ENCODE measurements around the gene BACE2. TPM values are rescaled to one million over a fixed set of nuclear protein-coding genes. Genes with fewer than 3 reads are reported as not detected.

The BACE2 gene
- total RNA-seq, 1 experiment from 2014 or later = not detected

DNA sequence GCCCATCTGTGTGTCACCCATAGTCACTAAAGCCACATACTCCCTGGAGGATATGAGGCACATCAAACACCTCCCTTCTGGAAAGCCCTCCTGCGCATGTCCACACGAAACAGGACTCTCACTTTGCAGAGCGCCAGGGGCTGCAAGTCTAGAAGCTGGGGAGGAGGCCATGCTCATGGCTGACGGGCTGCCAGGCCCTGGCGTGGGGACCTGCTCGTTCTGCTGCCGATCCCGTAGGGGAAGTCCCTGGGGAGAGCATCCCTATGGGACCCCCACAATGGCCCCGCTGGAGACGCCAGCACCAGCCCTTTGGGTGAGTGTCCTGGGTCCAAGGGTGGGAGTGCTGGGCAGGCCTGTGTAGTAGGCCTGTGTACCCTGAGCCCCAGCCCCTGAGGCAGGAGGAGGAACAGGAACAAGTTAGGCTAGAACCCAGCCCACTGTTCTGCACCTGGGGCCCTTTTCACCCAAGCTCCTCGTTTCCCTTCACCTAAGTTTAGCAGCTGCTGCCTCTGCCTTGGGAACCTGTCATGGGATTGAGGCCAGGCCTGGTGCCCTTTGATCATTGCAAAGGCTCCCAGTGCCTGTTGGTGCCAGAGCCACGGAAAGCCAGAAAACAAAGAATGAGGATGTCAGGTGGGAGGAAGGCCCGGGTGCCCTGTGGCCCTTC, 158.6 kb downstream of the BACE2 start:
- DNase-seq = no peak
- H3K27ac ChIP-seq (ENCODE audit: low read length) = no peak overlapping the region
- no peaks in the 10 kb centered on the region for H3K79me2 ChIP-seq (ENCODE audit: low read length)
- no peak overlapping the region for H2AFZ ChIP-seq (ENCODE audit: low read length)
- H3K27me3 ChIP-seq (ENCODE audit: low read length) = no peaks in the 10 kb centered on the region
- H3K4me3 ChIP-seq (ENCODE audit: low read length) = no peak overlapping the region
- H3K4me1 ChIP-seq (ENCODE audit: low read length) = no peaks in the 10 kb centered on the region
- H4K20me1 ChIP-seq (ENCODE audit: insufficient read depth, low read depth, low read length) = no peaks in the 10 kb centered on the region
- H3K36me3 ChIP-seq (ENCODE audit: insufficient read depth, low read length) = no peaks in the 10 kb centered on the region
- H3K9me3 ChIP-seq (ENCODE audit: low read length) = no peaks in the 10 kb centered on the region
- H3K9me2 ChIP-seq (replicated peaks; ENCODE audit: insufficient read depth, low read length) = no peaks in the 10 kb centered on the region
- H3K4me2 ChIP-seq (ENCODE audit: low read depth, low read length, poor library complexity, severe bottlenecking) = no peak overlapping the region
- H3K9ac ChIP-seq (ENCODE audit: low read length) = no peak overlapping the region

DNA sequence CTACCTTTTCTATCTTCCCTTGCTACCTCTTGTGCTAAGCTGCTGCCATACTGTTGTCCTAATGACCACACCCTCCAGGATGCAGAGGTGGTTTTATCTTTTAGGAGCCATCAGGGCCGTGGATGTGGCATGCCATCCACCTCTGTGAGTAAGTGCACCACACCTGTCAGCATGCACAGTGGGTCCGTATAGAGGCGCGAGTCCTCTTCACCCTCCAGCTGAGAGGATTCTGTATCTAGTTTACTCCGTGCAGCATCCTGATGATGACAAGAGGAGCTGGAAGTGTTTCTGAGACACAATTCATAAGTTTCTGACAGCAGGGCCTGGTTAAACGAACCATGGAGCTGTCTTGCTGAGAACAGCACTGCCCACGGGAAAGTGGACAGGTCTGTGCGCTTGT, 159.8 kb downstream of the BACE2 start:
- H3K4me3 ChIP-seq (ENCODE audit: low read length) = no peak overlapping the region
- H3K27me3 ChIP-seq (ENCODE audit: low read length) = no peaks in the 10 kb centered on the region
- no peak overlapping the region for H2AFZ ChIP-seq (ENCODE audit: low read length)
- H3K79me2 ChIP-seq (ENCODE audit: low read length) = no peaks in the 10 kb centered on the region
- no peaks in the 10 kb centered on the region for H3K9me2 ChIP-seq (replicated peaks; ENCODE audit: insufficient read depth, low read length)
- H3K4me1 ChIP-seq (ENCODE audit: low read length) = no peaks in the 10 kb centered on the region
- no peaks in the 10 kb centered on the region for H3K9me3 ChIP-seq (ENCODE audit: low read length)
- H3K36me3 ChIP-seq (ENCODE audit: insufficient read depth, low read length) = no peaks in the 10 kb centered on the region
- H3K9ac ChIP-seq (ENCODE audit: low read length) = no peak overlapping the region
- no peaks in the 10 kb centered on the region for H4K20me1 ChIP-seq (ENCODE audit: insufficient read depth, low read depth, low read length)
- no peak for DNase-seq
- H3K27ac ChIP-seq (ENCODE audit: low read length) = no peak overlapping the region
- no peak overlapping the region for H3K4me2 ChIP-seq (ENCODE audit: low read depth, low read length, poor library complexity, severe bottlenecking)

DNA sequence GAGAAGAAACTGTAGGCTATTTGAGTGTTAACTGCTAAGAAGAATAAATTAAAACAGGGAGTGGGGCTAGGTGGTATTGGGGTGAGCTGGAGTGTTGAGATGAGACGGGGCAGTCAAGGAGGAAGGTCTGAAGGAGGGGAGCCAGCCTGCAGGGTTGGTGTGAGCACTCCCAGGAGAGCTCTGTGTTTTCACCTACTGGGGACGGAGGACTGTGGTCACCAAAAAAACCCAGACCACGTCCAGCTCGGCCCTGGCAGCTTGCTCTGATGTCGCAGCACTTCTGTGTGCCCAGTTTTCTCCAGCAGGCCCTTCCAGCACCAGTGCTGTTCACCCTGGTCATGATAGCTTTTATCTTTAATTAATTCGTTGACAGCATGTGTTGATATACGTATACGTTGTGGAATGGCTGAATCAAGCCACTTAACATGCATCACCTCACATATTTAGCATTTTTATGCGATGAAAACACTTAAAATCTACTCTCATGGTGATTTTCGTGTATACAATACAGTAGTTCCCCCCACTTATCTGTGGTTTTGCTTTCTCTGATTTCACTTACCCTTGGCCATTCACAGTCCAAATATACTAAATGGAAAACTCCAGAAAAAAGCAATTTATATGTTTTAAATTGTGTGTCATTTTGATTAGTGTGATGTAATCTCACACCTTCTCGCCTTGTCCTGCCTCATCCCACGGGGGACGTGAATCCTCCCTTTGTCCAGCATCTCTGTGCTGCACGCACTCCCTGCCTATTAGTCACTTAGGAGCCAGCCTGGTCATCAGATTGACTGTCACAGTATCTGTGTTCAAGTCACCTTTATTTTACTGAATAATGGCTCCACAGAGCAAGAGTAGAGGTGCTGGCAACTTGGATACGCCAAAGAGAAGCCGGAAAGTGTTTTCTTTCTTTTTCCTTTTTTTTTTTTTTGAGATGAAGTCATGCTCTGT, 161.0 kb downstream of the BACE2 start:
- Histone ChIP-seq H4K20me1 (ENCODE audit: insufficient read depth, low read depth, low read length) (no peaks in the 10 kb centered on the region), H3K36me3 (ENCODE audit: insufficient read depth, low read length) (no peaks in the 10 kb centered on the region), H2AFZ (ENCODE audit: low read length) (no peak overlapping the region), H3K27ac (ENCODE audit: low read length) (no peak overlapping the region), H3K79me2 (ENCODE audit: low read length) (no peaks in the 10 kb centered on the region), H3K4me1 (ENCODE audit: low read length) (no peaks in the 10 kb centered on the region), H3K27me3 (ENCODE audit: low read length) (no peaks in the 10 kb centered on the region), H3K4me3 (ENCODE audit: low read length) (no peak overlapping the region), H3K9me2 (replicated peaks; ENCODE audit: insufficient read depth, low read length) (no peaks in the 10 kb centered on the region), H3K9ac (ENCODE audit: low read length) (no peak overlapping the region), H3K9me3 (ENCODE audit: low read length) (no peaks in the 10 kb centered on the region), H3K4me2 (ENCODE audit: low read depth, low read length, poor library complexity, severe bottlenecking) (no peak overlapping the region)
- no peak for DNase-seq

Small RNA genes lying within 50 kb of the gene (small RNA-seq; reads per million reads assigned to genes)
- not detected for gene MIR3197

Other genes with a start within 250 kb of the BACE2 start
- not detected in 2 replicates for gene FAM3B, start 148.6 kb downstream of the BACE2 start, total RNA-seq (2014; rRNA removed; shearing (Covaris generic); ENCODE audit: low replicate concordance)
- 27.8 and 31.0 TPM in 2 replicates for gene MX2, start 193.9 kb downstream of the BACE2 start, total RNA-seq (2014; rRNA removed; shearing (Covaris generic); ENCODE audit: low replicate concordance)

All from Karpas-422 (cell line).